Neural crest cell (in vitro differentiated cells): ENCODE data around the gene ATP6V0E2. TPM values are rescaled to one million over a fixed set of nuclear protein-coding genes. Genes with fewer than 3 reads are reported as not detected.

ENCODE experiments used
- DNase-seq: peaks from one replicate; pipeline ENCODE4 v3.0.0; 2021; ENCODE audit warnings: low read depth, mixed read lengths, low spot score
- H3K27ac Mint-ChIP-seq: one replicate; pipeline ENCODE4 v1.8.0; 2021; ENCODE audit warnings: mild to moderate bottlenecking, mixed read lengths; ENCODE audit not compliant: unreplicated experiment
- H3K27me3 Mint-ChIP-seq: 2 replicates; pipeline ENCODE4 v1.8.0; 2021; ENCODE audit warnings: low read depth, mild to moderate bottlenecking, mixed read lengths
- H3K36me3 Mint-ChIP-seq: 2 replicates; pipeline ENCODE4 v1.8.0; 2021; ENCODE audit warnings: low read depth, mild to moderate bottlenecking, mixed read lengths
- H3K4me1 Mint-ChIP-seq: 2 replicates; pipeline ENCODE4 v1.8.0; 2021; ENCODE audit warnings: mixed read lengths
- H3K4me3 Mint-ChIP-seq: one replicate; pipeline ENCODE4 v1.8.0; 2021; ENCODE audit warnings: mild to moderate bottlenecking, mixed read lengths
- H3K9me3 Mint-ChIP-seq: 2 replicates; pipeline ENCODE4 v1.8.0; 2021; ENCODE audit warnings: mixed read lengths
- CTCF ChIP-seq: fragments of 200-600 bp; sonication (generic); conservative IDR thresholded peaks from 2 replicates; pipeline ENCODE4 v1.5.0; 2021; ENCODE audit warnings: antibody characterized with exemption, mild to moderate bottlenecking
- total RNA-seq: library from RNA; stranded (reverse); gene quantifications from 2 replicates; pipeline ENCODE4 v1.2.1, GENCODE V29; 2021

Gene ATP6V0E2
- total RNA-seq, 1 donor from 2014 or later = 87.4 TPM

- TF ChIP-seq CTCF = no peak
- Mint-ChIP-seq H3K27me3 (peaks cover 55% of the 10 kb centered on the region), H3K36me3 (no peaks in the 10 kb centered on the region), H3K27ac (no peak overlapping the region), H3K4me1 (no peaks in the 10 kb centered on the region), H3K9me3 (no peaks in the 10 kb centered on the region), H3K4me3 (no peak overlapping the region)
- no peak for DNase-seq
These were observed 42.0 kb upstream of the ATP6V0E2 start for GRCh38 chr7:149831741-149832219.

GRCh38 chr7:149832332-149833041 lies 41.3 kb upstream of the ATP6V0E2 start:
- no peak for DNase-seq
- Mint-ChIP-seq H3K4me3 (no peak overlapping the region), H3K27ac (no peak overlapping the region), H3K27me3 (peaks cover 55% of the 10 kb centered on the region), H3K4me1 (peaks cover under 1% of the 10 kb centered on the region), H3K36me3 (no peaks in the 10 kb centered on the region), H3K9me3 (no peaks in the 10 kb centered on the region)
- no peak for TF ChIP-seq CTCF

GRCh38 chr7:149833495-149834130 lies 40.2 kb upstream of the ATP6V0E2 start:
- Mint-ChIP-seq H3K9me3 (no peaks in the 10 kb centered on the region), H3K27me3 (peaks cover 60% of the 10 kb centered on the region), H3K4me3 (no peak overlapping the region), H3K4me1 (peaks cover 8% of the 10 kb centered on the region), H3K36me3 (no peaks in the 10 kb centered on the region), H3K27ac (no peak overlapping the region)
- TF ChIP-seq CTCF = no peak
- no peak for DNase-seq

- peak overlapping the region; percentile 45 for H3K27ac Mint-ChIP-seq
- no peak for TF ChIP-seq CTCF
- H3K9me3 Mint-ChIP-seq = no peaks in the 10 kb centered on the region
- no peak for DNase-seq
- H3K27me3 Mint-ChIP-seq = peaks cover 60% of the 10 kb centered on the region
- no peak overlapping the region for H3K4me3 Mint-ChIP-seq
- no peaks in the 10 kb centered on the region for H3K36me3 Mint-ChIP-seq
- peaks cover 17% of the 10 kb centered on the region for H3K4me1 Mint-ChIP-seq
These were observed 39.2 kb upstream of the ATP6V0E2 start for GRCh38 chr7:149834601-149835000.

- no peak for TF ChIP-seq CTCF
- no peaks in the 10 kb centered on the region for H3K36me3 Mint-ChIP-seq
- peaks cover 56% of the 10 kb centered on the region for H3K27me3 Mint-ChIP-seq
- H3K4me1 Mint-ChIP-seq = peaks cover 18% of the 10 kb centered on the region
- H3K9me3 Mint-ChIP-seq = no peaks in the 10 kb centered on the region
- H3K4me3 Mint-ChIP-seq = no peak overlapping the region
- H3K27ac Mint-ChIP-seq = no peak overlapping the region
- no peak for DNase-seq
These were observed 37.3 kb upstream of the ATP6V0E2 start for GRCh38 chr7:149836434-149836833.
